Middle frontal gyrus (tissue), 1 donor: ENCODE data around the gene CNPY4.
"Not testable (repeated sequence)": the region's sequence is repeated elsewhere in the genome, so short reads cannot be mapped to it uniquely, and the experiment has no call there.

Experiments used
- DNase-seq: peaks from one replicate; pipeline ENCODE4 v3.0.0-alpha.2; 2015; ENCODE audit warnings: low spot score; ENCODE audit errors: extremely low spot score

CNPY4 gene

DNA sequence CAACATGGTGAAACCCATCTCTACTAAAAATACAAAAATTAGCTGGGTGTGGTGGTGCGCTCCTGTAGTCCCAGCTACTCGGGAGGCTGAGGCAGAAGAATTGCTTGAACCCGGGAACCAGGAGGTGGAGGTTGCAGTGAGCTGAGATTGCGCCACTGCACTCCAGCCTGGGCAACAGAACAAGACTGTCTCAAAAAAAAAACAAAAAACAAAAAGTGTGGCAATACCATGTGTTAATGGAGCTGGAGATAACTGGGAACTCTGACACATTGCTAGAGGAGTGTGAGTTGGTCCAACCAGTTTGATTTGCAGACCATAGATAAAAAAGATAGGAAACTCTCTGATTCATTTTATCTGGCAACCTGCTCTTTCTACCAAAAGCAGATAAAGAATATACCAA, 26.9 kb downstream of the CNPY4 start:
- DNase-seq, result not testable (repeated sequence)

GRCh38 chr7:100147278-100147677, 27.8 kb downstream of the CNPY4 start:
- DNase-seq, result no peak

- DNase-seq, result no peak
Observed at GRCh38 chr7:100148225-100148558, 28.8 kb downstream of the CNPY4 start.

GRCh38 chr7:100148559-100149328, 29.3 kb downstream of the CNPY4 start, which contains the start of gene LAMTOR4:
Gene LAMTOR4, plus strand, starts transcription at chr7:100148918. Its CDS starts 55 bp downstream, at chr7:100148973.
- peak; percentile 98 for DNase-seq

- no peak for DNase-seq
Observed at GRCh38 chr7:100152404-100152803, 33.0 kb downstream of the CNPY4 start.

GRCh38 chr7:100152937-100153666, 33.7 kb downstream of the CNPY4 start:
- DNase-seq, result no peak

GRCh38 chr7:100153708-100154535, 34.5 kb downstream of the CNPY4 start:
- DNase-seq, result no peak

DNA sequence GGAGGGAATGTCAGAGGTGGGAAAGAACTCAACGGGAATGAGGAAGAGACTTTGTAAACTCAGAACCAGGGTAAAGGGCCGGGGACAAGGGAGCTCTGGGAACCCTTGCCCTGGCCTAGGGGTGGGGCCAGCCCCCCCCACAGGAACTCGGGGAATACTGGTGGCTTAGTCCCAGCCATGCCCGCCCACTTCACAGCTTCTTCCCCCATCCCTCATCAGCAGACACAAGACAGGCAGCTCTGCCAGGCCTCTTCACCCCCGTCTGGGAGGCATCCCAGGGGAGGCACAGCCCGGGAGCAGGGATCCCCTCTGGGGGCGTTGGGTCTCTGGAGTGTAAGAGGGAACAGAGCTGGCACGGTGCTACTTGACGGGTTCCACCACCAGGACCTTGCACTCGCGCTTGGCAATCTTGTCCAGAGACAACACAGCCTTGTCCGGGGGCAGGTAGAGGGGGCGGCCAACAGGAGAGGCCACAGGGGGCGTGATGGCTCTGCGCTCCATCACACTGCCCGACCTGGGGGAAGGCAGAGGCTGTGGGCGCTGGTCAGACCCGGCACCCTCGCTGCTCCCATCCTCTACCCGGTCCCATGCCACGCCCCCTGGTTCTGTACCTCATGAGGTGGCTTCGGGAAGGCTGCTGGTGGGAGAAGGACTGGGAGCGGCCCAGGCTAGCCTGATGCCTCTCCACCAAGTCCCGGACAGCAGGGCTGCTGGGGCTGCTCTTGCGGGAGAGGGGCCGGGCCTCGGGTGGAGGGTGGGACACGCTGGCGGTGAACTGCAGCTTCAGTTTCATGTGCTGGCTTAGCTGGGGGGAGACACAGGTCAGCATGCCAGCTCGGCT, 35.4 kb downstream of the CNPY4 start:
- DNase-seq, result no peak

DNA sequence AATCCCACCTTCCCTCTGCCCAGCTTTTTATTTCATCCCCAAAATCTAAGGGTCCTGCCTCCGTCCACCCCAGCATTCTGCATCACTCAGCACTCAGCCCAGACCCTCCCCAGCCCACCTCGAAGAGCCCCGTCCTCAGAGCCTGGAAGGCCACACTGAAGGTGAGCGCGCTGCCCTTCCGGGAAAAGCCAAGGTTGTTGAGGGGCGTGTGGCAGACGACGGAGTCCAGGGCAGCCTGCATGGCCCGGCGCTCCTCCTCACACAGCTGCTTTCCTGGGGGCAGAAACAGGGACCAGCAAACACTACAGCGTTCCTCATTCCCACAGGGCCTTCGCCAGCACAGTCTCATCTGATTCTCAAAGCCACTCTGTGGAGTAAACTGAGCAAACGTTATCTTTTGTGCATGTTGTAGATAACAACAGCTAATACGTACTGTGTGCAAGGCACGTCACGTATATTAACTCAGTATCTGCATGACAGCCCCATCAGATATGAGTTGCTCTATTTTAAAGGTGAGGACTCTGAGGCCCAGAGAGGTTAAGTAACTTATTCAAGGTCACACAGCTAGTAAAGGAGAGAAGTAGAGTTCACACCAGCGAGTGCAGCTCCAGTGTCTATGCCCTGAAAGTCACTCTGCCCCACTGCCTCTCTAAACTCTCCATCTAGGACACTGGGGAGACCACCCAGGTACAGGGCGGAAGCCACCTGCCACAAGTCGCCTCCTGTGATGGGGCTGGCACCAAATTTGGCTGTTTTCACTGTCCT, 36.3 kb downstream of the CNPY4 start:
- DNase-seq, result no peak

DNA sequence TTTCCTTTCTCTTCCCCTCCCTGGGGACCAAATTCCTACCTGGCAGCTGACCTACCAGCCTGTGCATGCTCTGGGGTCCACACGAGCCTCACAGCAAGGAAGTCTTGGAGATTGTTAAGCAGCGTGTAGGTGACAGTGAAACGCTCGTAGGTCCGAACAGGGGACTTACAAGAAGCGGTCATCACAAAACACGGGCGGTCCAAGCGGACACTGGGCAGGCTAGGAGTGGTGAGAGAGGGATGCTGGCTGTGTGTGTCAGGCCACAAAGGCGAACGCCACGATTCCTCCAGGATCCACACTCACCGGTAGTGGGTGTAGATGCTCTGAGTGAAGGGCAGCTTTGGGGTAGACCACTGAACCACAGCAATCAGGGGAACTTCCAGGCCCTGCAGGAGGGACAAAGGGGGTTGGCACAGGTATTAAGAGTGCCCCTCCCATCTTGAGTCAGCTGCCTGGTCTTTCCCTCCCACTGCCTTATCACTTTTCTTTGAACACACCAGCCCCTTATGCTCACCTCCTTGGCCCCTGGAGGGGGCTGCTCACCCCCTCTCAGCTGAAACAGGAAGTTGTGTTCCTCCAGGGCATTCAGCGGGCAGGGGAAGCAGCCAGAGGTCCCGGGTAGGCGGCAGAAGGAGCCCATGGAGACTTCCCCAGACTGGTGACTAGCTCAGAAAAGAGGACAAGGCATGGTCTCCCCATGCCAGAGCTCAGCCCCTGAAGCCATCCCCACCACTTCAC, 37.1 kb downstream of the CNPY4 start:
- no peak for DNase-seq

GRCh38 chr7:100157069-100157333, 37.6 kb downstream of the CNPY4 start:
- DNase-seq, result no peak

GRCh38 chr7:100157334-100158228, 38.1 kb downstream of the CNPY4 start:
- no peak for DNase-seq

- peak; percentile 58 for DNase-seq
Observed at GRCh38 chr7:100158229-100159098, 39.0 kb downstream of the CNPY4 start, which contains the start of gene TRAPPC14. Gene TRAPPC14, minus strand, starts transcription at chr7:100158723. Its CDS starts 224 bp downstream, at chr7:100158499.

GRCh38 chr7:100159099-100159623, 39.7 kb downstream of the CNPY4 start:
- DNase-seq, result no peak

GRCh38 chr7:100160067-100160466, 40.6 kb downstream of the CNPY4 start:
- DNase-seq, result no peak

DNA sequence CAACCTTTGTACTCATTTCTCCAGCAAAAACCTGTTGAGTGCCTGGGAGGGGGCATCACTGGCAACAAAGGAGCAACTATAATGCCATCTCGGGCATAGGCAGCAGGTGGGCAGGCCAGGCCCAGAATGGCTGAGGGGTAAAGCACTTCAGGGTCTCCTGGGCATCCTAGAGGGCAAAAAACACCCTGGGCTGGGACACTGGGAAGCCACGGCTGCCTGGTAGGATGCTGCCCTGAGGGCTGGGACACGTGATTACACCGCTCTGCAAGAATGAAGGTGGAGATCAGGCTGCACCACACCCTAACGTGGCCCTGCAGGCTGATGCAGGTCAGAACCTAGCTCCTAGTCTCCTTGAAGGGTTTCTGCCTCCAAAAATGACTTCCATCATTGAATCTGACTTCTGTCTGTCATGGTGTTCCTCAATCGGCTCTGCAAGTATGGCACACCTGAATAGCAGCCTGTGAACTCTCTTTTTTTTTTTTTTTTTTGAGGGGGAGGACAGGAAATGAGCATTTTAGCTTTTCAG, 43.6 kb downstream of the CNPY4 start:
- DNase-seq, result no peak

- no peak for DNase-seq
Observed at GRCh38 chr7:100163871-100164270, 44.4 kb downstream of the CNPY4 start.
